ENCODE measurements around the gene SF3B3. TPM values are rescaled to one million over a fixed set of nuclear protein-coding genes. Genes with fewer than 3 reads are reported as not detected.
A peak's percentile ranks its signal among the peaks of the same experiment; 100 is the strongest.

The SF3B3 gene
- total RNA-seq, 1 donor from 2014 or later = 129 TPM

GRCh38 chr16:70540994-70541393 lies 17.4 kb downstream of the SF3B3 start:
- Histone ChIP-seq H3K4me3 (no peak overlapping the region), H3K36me3 (peaks cover 100% of the 10 kb centered on the region), H3K4me1 (peaks cover 17% of the 10 kb centered on the region), H3K27me3 (ENCODE audit: low read depth) (no peaks in the 10 kb centered on the region), H3K9me3 (replicated peaks) (no peaks in the 10 kb centered on the region), H3K27ac (replicated peaks) (peak overlapping the region; percentile 31)
- TF ChIP-seq CTCF (IDR thresholded peaks at IDR 0.05; ENCODE audit: borderline replicate concordance) = no peak
- intact Hi-C loops (cut with micrococcal nuclease) = no loop called here
- no peak for DNase-seq

- no peak for TF ChIP-seq CTCF (IDR thresholded peaks at IDR 0.05; ENCODE audit: borderline replicate concordance)
- Histone ChIP-seq H3K4me3 (no peak overlapping the region), H3K4me1 (peaks cover 17% of the 10 kb centered on the region), H3K27ac (replicated peaks) (no peak overlapping the region), H3K36me3 (peaks cover 100% of the 10 kb centered on the region), H3K27me3 (ENCODE audit: low read depth) (no peaks in the 10 kb centered on the region), H3K9me3 (replicated peaks) (no peaks in the 10 kb centered on the region)
- DNase-seq = no peak
- intact Hi-C loops (cut with micrococcal nuclease) = no loop called here
These were observed 20.9 kb downstream of the SF3B3 start for GRCh38 chr16:70544548-70544947.

GRCh38 chr16:70548936-70549335 lies 25.3 kb downstream of the SF3B3 start:
- Histone ChIP-seq H3K9me3 (replicated peaks) (no peaks in the 10 kb centered on the region), H3K4me1 (peaks cover 20% of the 10 kb centered on the region), H3K36me3 (peaks cover 98% of the 10 kb centered on the region), H3K27ac (replicated peaks) (no peak overlapping the region), H3K4me3 (no peak overlapping the region), H3K27me3 (ENCODE audit: low read depth) (no peaks in the 10 kb centered on the region)
- no peak for TF ChIP-seq CTCF (IDR thresholded peaks at IDR 0.05; ENCODE audit: borderline replicate concordance)
- intact Hi-C loops (cut with micrococcal nuclease) = no loop called here
- DNase-seq = no peak

GRCh38 chr16:70550082-70550481 lies 26.5 kb downstream of the SF3B3 start:
- no peaks in the 10 kb centered on the region for H3K9me3 ChIP-seq (replicated peaks)
- no peak for DNase-seq
- H3K27me3 ChIP-seq (ENCODE audit: low read depth) = no peaks in the 10 kb centered on the region
- peaks cover 27% of the 10 kb centered on the region for H3K4me1 ChIP-seq
- peaks cover 98% of the 10 kb centered on the region for H3K36me3 ChIP-seq
- H3K4me3 ChIP-seq = no peak overlapping the region
- intact Hi-C loops (cut with micrococcal nuclease) = no loop called here
- peak overlapping the region; percentile 18 for H3K27ac ChIP-seq (replicated peaks)
- no peak for TF ChIP-seq CTCF (IDR thresholded peaks at IDR 0.05; ENCODE audit: borderline replicate concordance)

GRCh38 chr16:70551788-70552187 lies 28.2 kb downstream of the SF3B3 start:
- Histone ChIP-seq H3K4me3 (no peak overlapping the region), H3K4me1 (peaks cover 41% of the 10 kb centered on the region), H3K27me3 (ENCODE audit: low read depth) (no peaks in the 10 kb centered on the region), H3K9me3 (replicated peaks) (no peaks in the 10 kb centered on the region), H3K36me3 (peaks cover 98% of the 10 kb centered on the region), H3K27ac (replicated peaks) (no peak overlapping the region)
- no peak for TF ChIP-seq CTCF (IDR thresholded peaks at IDR 0.05; ENCODE audit: borderline replicate concordance)
- no peak for DNase-seq
- intact Hi-C loops (cut with micrococcal nuclease) = no loop called here

GRCh38 chr16:70552675-70553074 lies 29.1 kb downstream of the SF3B3 start:
- intact Hi-C loops (cut with micrococcal nuclease) = no loop called here

More at GRCh38 chr16:70552675-70553074, 29.1 kb downstream of the SF3B3 start:
- Histone ChIP-seq H3K27me3 (ENCODE audit: low read depth) (no peaks in the 10 kb centered on the region), H3K36me3 (peaks cover 98% of the 10 kb centered on the region), H3K27ac (replicated peaks) (no peak overlapping the region), H3K4me1 (peaks cover 42% of the 10 kb centered on the region), H3K9me3 (replicated peaks) (no peaks in the 10 kb centered on the region), H3K4me3 (no peak overlapping the region)
- no peak for TF ChIP-seq CTCF (IDR thresholded peaks at IDR 0.05; ENCODE audit: borderline replicate concordance)
- no peak for DNase-seq
